K562 (cell line): ENCODE data around the gene AFF1. TPM values are rescaled to one million over a fixed set of nuclear protein-coding genes. Genes with fewer than 3 reads are reported as not detected.

Experiments
- ARNT ChIP-seq, 2 experiments: fragments of 450-650 bp; IDR thresholded peaks; 2 replicates each; pipeline ENCODE4 v1.6.1; 2016; ENCODE audit warnings: mild to moderate bottlenecking in 1 of 2
- L3MBTL2 ChIP-seq: fragments of 450-650 bp; IDR thresholded peaks from 2 replicates; pipeline ENCODE4 v1.6.1; 2016; ENCODE audit warnings: mild to moderate bottlenecking, moderate library complexity
- LEF1 ChIP-seq: fragments of 450-650 bp; IDR thresholded peaks from 2 replicates; pipeline ENCODE4 v1.6.1; 2016; ENCODE audit warnings: mild to moderate bottlenecking
- NELFE ChIP-seq: IDR thresholded peaks from 2 replicates; pipeline ENCODE4 v1.6.1; 2011; ENCODE audit warnings: mild to moderate bottlenecking; ENCODE audit not compliant: insufficient read depth, insufficient read length
- NFIC ChIP-seq: fragments of 450-650 bp; IDR thresholded peaks from 2 replicates; pipeline ENCODE4 v1.6.1; 2017; ENCODE audit warnings: mild to moderate bottlenecking, inconsistent platforms
- PHB2 ChIP-seq: fragments of 450-650 bp; IDR thresholded peaks from 2 replicates; pipeline ENCODE4 v1.6.1; 2017; ENCODE audit warnings: low read depth
- RBBP5 ChIP-seq: fragments of 200-600 bp; sonication (generic); IDR thresholded peaks from 2 replicates; pipeline ENCODE4 v1.6.1; 2012; ENCODE audit warnings: borderline replicate concordance, mild to moderate bottlenecking, low read length, control low read depth, inconsistent platforms; ENCODE audit not compliant: insufficient read depth, poor library complexity, severe bottlenecking
- SIN3A ChIP-seq, 2 experiments: fragments of 150-350 bp in 1 of 2; IDR thresholded peaks; 2 replicates each; pipeline ENCODE4 v1.6.1; 2011 to 2016; ENCODE audit warnings: borderline replicate concordance in 2 of 2, low read depth in 2 of 2, low read length in 2 of 2, mild to moderate bottlenecking in 2 of 2, moderate library complexity in 2 of 2; ENCODE audit not compliant: control insufficient read depth in 1 of 2
- SOX6 ChIP-seq: fragments of 450-650 bp; IDR thresholded peaks from 2 replicates; pipeline ENCODE4 v1.6.1; 2014; ENCODE audit warnings: mild to moderate bottlenecking
- SUPT5H ChIP-seq: fragments of 450-650 bp; IDR thresholded peaks from 2 replicates; pipeline ENCODE4 v1.6.1; 2016
- XRCC5 ChIP-seq: fragments of 200-400 bp; formaldehyde crosslinking; IDR thresholded peaks from 2 replicates; pipeline ENCODE4 v1.6.1; 2017; ENCODE audit warnings: low read depth, mild to moderate bottlenecking, low read length
- ZBTB9 ChIP-seq: fragments of 450-650 bp; formaldehyde crosslinking; IDR thresholded peaks from 2 replicates; pipeline ENCODE4 v1.4.0; 2020; ENCODE audit warnings: mild to moderate bottlenecking, moderate library complexity
- ZNF146 ChIP-seq: IDR thresholded peaks from one replicate; pipeline ENCODE4 v1.6.1; 2018; ENCODE audit warnings: missing compliant biosample characterization; ENCODE audit not compliant: unreplicated experiment
- ZNF584 ChIP-seq: fragments of 200-800 bp; sonication (Bioruptor generic); IDR thresholded peaks from 2 replicates; pipeline ENCODE4 v1.6.1; 2016; ENCODE audit warnings: low read depth, mild to moderate bottlenecking, missing genetic modification characterization, missing compliant biosample characterization
- ZNF780A ChIP-seq: fragments of 250-450 bp; sonication (Bioruptor Pico); IDR thresholded peaks from 2 replicates; pipeline ENCODE4 v1.5.0; 2021; ENCODE audit warnings: mild to moderate bottlenecking
- polyA plus RNA-seq, 8 experiments: library from polyadenylated mRNA; depleted of rRNA in 4 of 8; stranded (reverse) in 5 of 8; unstranded in 3 of 8; fragments of >200 nt; fragmentation: Nextera tagmentation in 2 of 8; fragmentation: Illumina TruSeq in 1 of 8; extraction: Ambion mirVana in 2 of 8; extraction: Trizol in 1 of 8; gene quantifications; 2 replicates each; pipeline versions ENCODE4 v1.2.1 to v1.2.3, GENCODE V29; 2011 to 2014; ENCODE audit warnings: inconsistent platforms in 1 of 8, missing spikeins in 1 of 8
- total RNA-seq, 7 experiments: library from RNA; depleted of rRNA in 6 of 7; stranded (reverse); fragments of >200 nt in 6 of 7; fragmentation: Illumina TruSeq in 2 of 7; extraction: Trizol in 2 of 7; gene quantifications; 2 replicates each; pipeline versions ENCODE4 v1.2.1 to v1.2.3, GENCODE V29; 2011 to 2021; ENCODE audit warnings: low replicate concordance in 1 of 7
- TF ChIP-seq, protein P1 (sequence below): fragments of 250-450 bp; sonication (Bioruptor Pico); IDR thresholded peaks from 2 replicates; pipeline ENCODE4 v1.5.0; 2021; ENCODE audit warnings: mild to moderate bottlenecking, borderline replicate concordance
- TF ChIP-seq, protein P2 (sequence below): fragments of 250-450 bp; sonication (Bioruptor Pico); IDR thresholded peaks from 2 replicates; pipeline ENCODE4 v1.8.0; 2022; ENCODE audit warnings: moderate library complexity, mild to moderate bottlenecking, inconsistent platforms
- TF ChIP-seq, protein P3 (sequence below): IDR thresholded peaks from 3 replicates; pipeline ENCODE4 v1.6.1; 2011; ENCODE audit warnings: borderline replicate concordance, mild to moderate bottlenecking; ENCODE audit not compliant: insufficient read length, insufficient read depth
- TF ChIP-seq, protein P4 (sequence below): fragments of 250-450 bp; sonication (Bioruptor Pico); IDR thresholded peaks from 2 replicates; pipeline ENCODE4 v1.4.0; 2020; ENCODE audit warnings: mild to moderate bottlenecking, moderate library complexity

The AFF1 gene
- total and polyA plus RNA-seq, 9 of the 15 experiments (the other 6 are each of a cell fraction or from before 2014, with no cell fraction given), result 4.1 to 47.5 (median 17.2) TPM

DNA sequence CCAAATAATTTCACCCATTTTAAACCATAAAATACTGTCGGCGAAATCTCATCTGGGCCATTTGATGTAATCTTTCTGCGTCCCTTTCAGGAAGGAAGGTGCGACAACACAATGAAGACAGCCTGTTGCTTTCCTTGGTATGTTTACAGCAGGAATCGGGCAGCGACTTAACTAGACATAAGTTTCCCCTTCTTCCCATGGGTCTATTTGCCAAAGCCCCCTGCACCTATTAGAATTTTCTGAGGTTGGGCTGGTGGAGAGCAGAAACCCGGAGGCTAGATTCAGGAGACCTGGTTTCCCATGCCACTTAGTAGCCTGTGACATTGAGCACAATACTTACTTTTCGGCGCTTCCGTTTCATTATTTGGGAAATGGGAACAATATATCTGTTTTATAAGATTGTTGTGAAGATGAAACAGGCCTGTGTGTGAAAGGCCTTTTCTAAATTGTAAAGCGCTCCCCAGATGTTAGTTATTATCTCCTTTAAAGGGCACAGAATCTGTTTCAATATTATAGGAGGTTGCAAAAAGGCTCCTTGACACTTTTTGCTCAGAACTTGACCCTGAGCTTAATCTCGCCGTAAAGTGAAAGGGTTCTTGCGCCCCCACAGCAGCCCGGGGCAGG is 552 bp upstream of the AFF1 start (continued):
- no peak for TF ChIP-seq RBBP5
- TF ChIP-seq, protein P1, sequence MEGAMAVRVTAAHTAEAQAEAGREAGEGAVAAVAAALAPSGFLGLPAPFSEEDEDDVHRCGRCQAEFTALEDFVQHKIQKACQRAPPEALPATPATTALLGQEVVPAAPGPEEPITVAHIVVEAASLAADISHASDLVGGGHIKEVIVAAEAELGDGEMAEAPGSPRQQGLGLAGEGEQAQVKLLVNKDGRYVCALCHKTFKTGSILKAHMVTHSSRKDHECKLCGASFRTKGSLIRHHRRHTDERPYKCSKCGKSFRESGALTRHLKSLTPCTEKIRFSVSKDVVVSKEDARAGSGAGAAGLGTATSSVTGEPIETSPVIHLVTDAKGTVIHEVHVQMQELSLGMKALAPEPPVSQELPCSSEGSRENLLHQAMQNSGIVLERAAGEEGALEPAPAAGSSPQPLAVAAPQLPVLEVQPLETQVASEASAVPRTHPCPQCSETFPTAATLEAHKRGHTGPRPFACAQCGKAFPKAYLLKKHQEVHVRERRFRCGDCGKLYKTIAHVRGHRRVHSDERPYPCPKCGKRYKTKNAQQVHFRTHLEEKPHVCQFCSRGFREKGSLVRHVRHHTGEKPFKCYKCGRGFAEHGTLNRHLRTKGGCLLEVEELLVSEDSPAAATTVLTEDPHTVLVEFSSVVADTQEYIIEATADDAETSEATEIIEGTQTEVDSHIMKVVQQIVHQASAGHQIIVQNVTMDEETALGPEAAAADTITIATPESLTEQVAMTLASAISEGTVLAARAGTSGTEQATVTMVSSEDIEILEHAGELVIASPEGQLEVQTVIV (CRISPR knock-in tag), result peak; percentile 95
- no peak for TF ChIP-seq ZBTB9 (CRISPR knock-in tag)
- no peak for TF ChIP-seq ZNF780A (CRISPR knock-in tag)
- 0 out of 2 replicates have a peak, but pooled peaks have one; percentile 19 for TF ChIP-seq LEF1
- TF ChIP-seq, protein P2, sequence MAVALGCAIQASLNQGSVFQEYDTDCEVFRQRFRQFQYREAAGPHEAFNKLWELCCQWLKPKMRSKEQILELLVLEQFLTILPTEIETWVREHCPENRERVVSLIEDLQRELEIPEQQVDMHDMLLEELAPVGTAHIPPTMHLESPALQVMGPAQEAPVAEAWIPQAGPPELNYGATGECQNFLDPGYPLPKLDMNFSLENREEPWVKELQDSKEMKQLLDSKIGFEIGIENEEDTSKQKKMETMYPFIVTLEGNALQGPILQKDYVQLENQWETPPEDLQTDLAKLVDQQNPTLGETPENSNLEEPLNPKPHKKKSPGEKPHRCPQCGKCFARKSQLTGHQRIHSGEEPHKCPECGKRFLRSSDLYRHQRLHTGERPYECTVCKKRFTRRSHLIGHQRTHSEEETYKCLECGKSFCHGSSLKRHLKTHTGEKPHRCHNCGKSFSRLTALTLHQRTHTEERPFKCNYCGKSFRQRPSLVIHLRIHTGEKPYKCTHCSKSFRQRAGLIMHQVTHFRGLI (CRISPR knock-in tag), result no peak
- TF ChIP-seq ZNF584, result no peak
- TF ChIP-seq, protein P3, sequence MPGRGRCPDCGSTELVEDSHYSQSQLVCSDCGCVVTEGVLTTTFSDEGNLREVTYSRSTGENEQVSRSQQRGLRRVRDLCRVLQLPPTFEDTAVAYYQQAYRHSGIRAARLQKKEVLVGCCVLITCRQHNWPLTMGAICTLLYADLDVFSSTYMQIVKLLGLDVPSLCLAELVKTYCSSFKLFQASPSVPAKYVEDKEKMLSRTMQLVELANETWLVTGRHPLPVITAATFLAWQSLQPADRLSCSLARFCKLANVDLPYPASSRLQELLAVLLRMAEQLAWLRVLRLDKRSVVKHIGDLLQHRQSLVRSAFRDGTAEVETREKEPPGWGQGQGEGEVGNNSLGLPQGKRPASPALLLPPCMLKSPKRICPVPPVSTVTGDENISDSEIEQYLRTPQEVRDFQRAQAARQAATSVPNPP, result no peak
- TF ChIP-seq NELFE, result no peak
- no peak for TF ChIP-seq PHB2
- TF ChIP-seq ZNF146 (CRISPR knock-in tag), result no peak
- TF ChIP-seq, protein P4, sequence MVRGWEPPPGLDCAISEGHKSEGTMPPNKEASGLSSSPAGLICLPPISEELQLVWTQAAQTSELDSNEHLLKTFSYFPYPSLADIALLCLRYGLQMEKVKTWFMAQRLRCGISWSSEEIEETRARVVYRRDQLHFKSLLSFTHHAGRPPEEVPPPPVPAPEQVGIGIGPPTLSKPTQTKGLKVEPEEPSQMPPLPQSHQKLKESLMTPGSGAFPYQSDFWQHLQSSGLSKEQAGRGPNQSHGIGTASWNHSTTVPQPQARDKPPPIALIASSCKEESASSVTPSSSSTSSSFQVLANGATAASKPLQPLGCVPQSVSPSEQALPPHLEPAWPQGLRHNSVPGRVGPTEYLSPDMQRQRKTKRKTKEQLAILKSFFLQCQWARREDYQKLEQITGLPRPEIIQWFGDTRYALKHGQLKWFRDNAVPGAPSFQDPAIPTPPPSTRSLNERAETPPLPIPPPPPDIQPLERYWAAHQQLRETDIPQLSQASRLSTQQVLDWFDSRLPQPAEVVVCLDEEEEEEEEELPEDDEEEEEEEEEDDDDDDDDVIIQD (CRISPR knock-in tag), result no peak
- TF ChIP-seq SUPT5H, result peak; percentile 78
- TF ChIP-seq NFIC, result no peak
- no peak for TF ChIP-seq SOX6
- TF ChIP-seq SIN3A (IDR thresholded peaks at IDR 0.05; ENCODE audit: borderline replicate concordance in 2 of 2, control insufficient read depth in 1 of 2, low read depth in 2 of 2, low read length in 2 of 2), result no peak
- no peak for TF ChIP-seq XRCC5
- TF ChIP-seq ARNT (IDR thresholded peaks at IDR 0.05), result peak in 1 of 2 experiments; percentile 63; a peak in 1 of 4 replicates
- TF ChIP-seq L3MBTL2, result no peak
